Mesendoderm (in vitro differentiated cells): ENCODE data around the gene CD302.

Experiments used
- DNase-seq: peaks from one replicate; pipeline ENCODE4 v3.0.0; 2013
- H2AK5ac ChIP-seq: 2 replicates; pipeline ENCODE4 v1.6.1; 2013; ENCODE audit warnings: low read length, inconsistent platforms
- H2BK120ac ChIP-seq: 2 replicates; pipeline ENCODE4 v1.6.1; 2013; ENCODE audit warnings: low read depth, mild to moderate bottlenecking, low read length, moderate library complexity, mixed read lengths
- H2BK15ac ChIP-seq: replicated peaks from 2 replicates; pipeline ENCODE4 v1.6.1; 2013; ENCODE audit warnings: low read depth, mild to moderate bottlenecking, moderate library complexity
- H2BK5ac ChIP-seq: 2 replicates; pipeline ENCODE4 v1.6.1; 2013; ENCODE audit warnings: low read length, inconsistent platforms
- H3K18ac ChIP-seq: 2 replicates; pipeline ENCODE4 v1.6.1; 2013; ENCODE audit warnings: mild to moderate bottlenecking, low read length, mixed read lengths
- H3K23ac ChIP-seq: one replicate; pipeline ENCODE4 v1.6.1; 2013; ENCODE audit warnings: low read length
- H3K27ac ChIP-seq: 2 replicates; pipeline ENCODE4 v1.5.1; 2013; ENCODE audit warnings: low read depth, mild to moderate bottlenecking, inconsistent platforms, low read length, moderate library complexity
- H3K27me3 ChIP-seq: 2 replicates; pipeline ENCODE4 v1.6.1; 2013; ENCODE audit warnings: low read length, control low read depth, mild to moderate bottlenecking, inconsistent platforms; ENCODE audit not compliant: insufficient read depth, poor library complexity
- H3K36me3 ChIP-seq: 2 replicates; pipeline ENCODE4 v1.6.1; 2013; ENCODE audit warnings: low read length, inconsistent platforms; ENCODE audit not compliant: control insufficient read depth, insufficient read depth
- H3K4ac ChIP-seq: one replicate; pipeline ENCODE4 v1.6.1; 2013; ENCODE audit warnings: low read depth, mild to moderate bottlenecking, low read length, moderate library complexity
- H3K4me1 ChIP-seq: 2 replicates; pipeline ENCODE4 v1.6.1; 2013; ENCODE audit warnings: low read depth, low read length, inconsistent platforms; ENCODE audit not compliant: control insufficient read depth
- H3K4me2 ChIP-seq: 2 replicates; pipeline ENCODE4 v1.6.1; 2013; ENCODE audit warnings: low read length
- H3K4me3 ChIP-seq: 2 replicates; pipeline ENCODE4 v1.5.1; 2013; ENCODE audit warnings: mild to moderate bottlenecking, low read length
- H3K56ac ChIP-seq: one replicate; pipeline ENCODE4 v1.6.1; 2013; ENCODE audit warnings: low read length
- H3K79me1 ChIP-seq: 2 replicates; pipeline ENCODE4 v1.6.1; 2013; ENCODE audit warnings: low read length, inconsistent platforms
- H3K79me2 ChIP-seq: 2 replicates; pipeline ENCODE4 v1.6.1; 2013; ENCODE audit warnings: mild to moderate bottlenecking, low read length; ENCODE audit not compliant: control insufficient read depth, insufficient read depth
- H3K9ac ChIP-seq: 2 replicates; pipeline ENCODE4 v1.6.1; 2013; ENCODE audit warnings: low read length, inconsistent platforms
- H4K5ac ChIP-seq: one replicate; pipeline ENCODE4 v1.6.1; 2013; ENCODE audit warnings: low read length
- H4K8ac ChIP-seq: one replicate; pipeline ENCODE4 v1.6.1; 2013; ENCODE audit warnings: low read depth, mild to moderate bottlenecking, control low read depth, low read length, moderate library complexity
- WGBS: extraction: QIAGEN DNeasy Blood & Tissue Kit; methylation state at CpG from one replicate; pipeline ENCODE4 v1.1.7; 2013; ENCODE audit warnings: low lambda C conversion rate, missing lambda C conversion rate; ENCODE audit not compliant: insufficient coverage; ENCODE audit errors: extremely low coverage; 5-methylcytosine and 5-hydroxymethylcytosine counted together

CD302 gene

GRCh38 chr2:159799833-159800232 is 1.8 kb upstream of the CD302 start:
- Histone ChIP-seq H3K56ac (no peak overlapping the region), H2AK5ac (no peak overlapping the region), H2BK120ac (no peak overlapping the region), H4K5ac (no peak overlapping the region), H3K4me2 (no peak overlapping the region), H3K9ac (no peak overlapping the region), H3K36me3 (no peaks in the 10 kb centered on the region), H3K79me2 (no peaks in the 10 kb centered on the region), H4K8ac (no peak overlapping the region), H3K79me1 (no peaks in the 10 kb centered on the region), H3K4ac (no peak overlapping the region), H2BK15ac (no peak overlapping the region), H3K27me3 (peaks cover 12% of the 10 kb centered on the region), H3K4me3 (no peak overlapping the region), H2BK5ac (no peak overlapping the region), H3K23ac (no peak overlapping the region), H3K27ac (no peak overlapping the region), H3K4me1 (no peaks in the 10 kb centered on the region), H3K18ac (no peak overlapping the region)
- no CpG with 5 or more reads among the region's 1 CpG for WGBS
- DNase-seq = no peak

- Histone ChIP-seq H3K36me3 (no peaks in the 10 kb centered on the region), H3K27me3 (peaks cover 12% of the 10 kb centered on the region), H3K9ac (no peak overlapping the region), H3K4me2 (no peak overlapping the region), H3K4me1 (no peaks in the 10 kb centered on the region), H4K5ac (no peak overlapping the region), H3K56ac (no peak overlapping the region), H3K4me3 (no peak overlapping the region), H3K79me2 (no peaks in the 10 kb centered on the region), H3K79me1 (no peaks in the 10 kb centered on the region), H2BK5ac (no peak overlapping the region), H2BK120ac (no peak overlapping the region), H4K8ac (no peak overlapping the region), H2AK5ac (no peak overlapping the region), H3K18ac (no peak overlapping the region), H3K4ac (no peak overlapping the region), H3K27ac (no peak overlapping the region), H3K23ac (no peak overlapping the region), H2BK15ac (no peak overlapping the region)
- no peak for DNase-seq
- no CpG with 5 or more reads among the region's 9 CpGs for WGBS
These were observed 343 bp upstream of the CD302 start for GRCh38 chr2:159798376-159798725.

GRCh38 chr2:159797225-159797542 is 824 bp downstream of the CD302 start:
- Histone ChIP-seq H3K4me2 (peak overlapping the region; percentile 99), H3K9ac (peak overlapping the region; percentile 73), H2BK5ac (no peak overlapping the region), H4K5ac (no peak overlapping the region), H4K8ac (no peak overlapping the region), H2BK15ac (no peak overlapping the region), H3K18ac (no peak overlapping the region), H3K4me1 (no peaks in the 10 kb centered on the region), H2BK120ac (no peak overlapping the region), H3K27me3 (peaks cover 12% of the 10 kb centered on the region), H3K27ac (no peak overlapping the region), H3K36me3 (no peaks in the 10 kb centered on the region), H3K79me1 (no peaks in the 10 kb centered on the region), H3K4me3 (no peak overlapping the region), H3K4ac (no peak overlapping the region), H3K23ac (peak overlapping the region; percentile 89), H3K56ac (no peak overlapping the region), H3K79me2 (no peaks in the 10 kb centered on the region), H2AK5ac (no peak overlapping the region)
- WGBS = no CpG with 5 or more reads among the region's 4 CpGs
- DNase-seq = no peak

GRCh38 chr2:159795841-159796690 is 1.9 kb downstream of the CD302 start:
- Histone ChIP-seq H2BK120ac (no peak overlapping the region), H2AK5ac (no peak overlapping the region), H4K8ac (no peak overlapping the region), H3K4me2 (no peak overlapping the region), H2BK5ac (no peak overlapping the region), H3K36me3 (no peaks in the 10 kb centered on the region), H3K4ac (no peak overlapping the region), H3K79me2 (no peaks in the 10 kb centered on the region), H3K18ac (no peak overlapping the region), H3K23ac (no peak overlapping the region), H3K27ac (no peak overlapping the region), H3K27me3 (peaks cover 12% of the 10 kb centered on the region), H3K56ac (no peak overlapping the region), H3K4me1 (no peaks in the 10 kb centered on the region), H3K9ac (no peak overlapping the region), H3K4me3 (no peak overlapping the region), H3K79me1 (no peaks in the 10 kb centered on the region), H2BK15ac (no peak overlapping the region), H4K5ac (no peak overlapping the region)
- WGBS = 100% methylated on average over 1 of the region's 7 CpGs
- DNase-seq = no peak

- Histone ChIP-seq H3K4ac (no peak overlapping the region), H3K23ac (no peak overlapping the region), H4K8ac (no peak overlapping the region), H3K79me1 (no peaks in the 10 kb centered on the region), H3K27me3 (peaks cover 7% of the 10 kb centered on the region), H2BK5ac (no peak overlapping the region), H2BK120ac (no peak overlapping the region), H3K9ac (no peak overlapping the region), H3K4me1 (no peaks in the 10 kb centered on the region), H3K4me2 (no peak overlapping the region), H3K27ac (no peak overlapping the region), H3K79me2 (no peaks in the 10 kb centered on the region), H2AK5ac (no peak overlapping the region), H2BK15ac (no peak overlapping the region), H3K4me3 (no peak overlapping the region), H3K56ac (no peak overlapping the region), H3K18ac (no peak overlapping the region), H4K5ac (no peak overlapping the region), H3K36me3 (no peaks in the 10 kb centered on the region)
- DNase-seq = no peak
- WGBS = no CpG with 5 or more reads among the region's 1 CpG
These were observed 4.7 kb downstream of the CD302 start for GRCh38 chr2:159793326-159793725.

- WGBS = no CpG with 5 or more reads among the region's 4 CpGs
- H4K5ac ChIP-seq = no peak overlapping the region
These were observed 5.4 kb downstream of the CD302 start for GRCh38 chr2:159792599-159792998.

More at GRCh38 chr2:159792599-159792998, 5.4 kb downstream of the CD302 start:
- no peak overlapping the region for H3K4me2 ChIP-seq
- no peak overlapping the region for H3K4ac ChIP-seq
- peaks cover 4% of the 10 kb centered on the region for H3K27me3 ChIP-seq
- no peak overlapping the region for H2BK120ac ChIP-seq
- H3K4me1 ChIP-seq = no peaks in the 10 kb centered on the region
- no peak overlapping the region for H3K27ac ChIP-seq
- no peak overlapping the region for H3K23ac ChIP-seq
- H3K4me3 ChIP-seq = no peak overlapping the region
- no peak overlapping the region for H4K8ac ChIP-seq
- H3K9ac ChIP-seq = no peak overlapping the region
- no peak overlapping the region for H3K18ac ChIP-seq
- H3K56ac ChIP-seq = no peak overlapping the region
- no peak for DNase-seq
- H3K36me3 ChIP-seq = no peaks in the 10 kb centered on the region
- H2BK5ac ChIP-seq = no peak overlapping the region
- no peak overlapping the region for H2AK5ac ChIP-seq
- no peaks in the 10 kb centered on the region for H3K79me2 ChIP-seq
- H2BK15ac ChIP-seq = no peak overlapping the region
- no peaks in the 10 kb centered on the region for H3K79me1 ChIP-seq
